ENCODE measurements around the gene TMEM178B.
"Not testable (repeated sequence)": the region's sequence is repeated elsewhere in the genome, so short reads cannot be mapped to it uniquely, and the experiment has no call there.

Gene TMEM178B

GRCh38 chr7:141142058-141142457 is 68.2 kb downstream of the TMEM178B start:
- DNase-seq (ENCODE audit: low read depth in 2 of 3, low spot score in 2 of 3): no peak

DNA sequence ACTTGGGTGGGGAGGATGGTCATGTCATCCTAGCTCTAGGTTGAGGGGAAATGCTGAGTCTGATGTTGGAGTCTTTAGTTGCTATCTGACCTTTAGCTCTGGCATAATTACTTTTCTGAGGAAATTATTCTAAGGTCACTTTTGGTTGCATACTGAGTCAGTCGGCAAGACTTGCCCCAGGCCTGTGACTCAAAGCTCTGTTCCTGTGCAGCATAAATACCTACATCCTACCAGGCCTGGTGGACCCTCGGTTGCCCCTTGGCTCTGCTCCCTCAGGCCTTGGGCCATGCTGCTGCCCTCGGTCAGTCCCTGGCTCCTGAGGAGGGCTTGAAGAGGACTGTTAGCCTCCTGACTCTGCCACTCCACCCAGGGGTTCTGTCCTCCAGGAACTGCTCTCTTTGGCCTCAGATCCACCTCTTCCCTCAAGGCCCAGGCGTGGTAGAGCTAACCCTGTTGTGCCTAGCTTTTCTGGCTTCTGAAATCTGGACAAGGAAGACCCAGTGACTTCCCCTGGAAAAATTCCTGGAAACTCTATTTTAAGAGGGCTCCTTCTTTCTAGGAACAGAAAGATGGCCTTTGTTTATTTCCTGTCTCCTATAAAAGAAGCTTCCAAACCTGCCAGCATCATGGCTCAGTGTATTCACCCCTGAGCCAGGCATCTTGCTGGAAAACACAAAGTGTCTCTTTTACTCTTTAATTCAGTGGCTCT is 71.2 kb downstream of the TMEM178B start:
- DNase-seq (ENCODE audit: low read depth in 2 of 3, low spot score in 2 of 3): no peak

- no peak for DNase-seq (ENCODE audit: low read depth in 2 of 3, low spot score in 2 of 3)
Measured at GRCh38 chr7:141145630-141145982, 71.7 kb downstream of the TMEM178B start.

DNA sequence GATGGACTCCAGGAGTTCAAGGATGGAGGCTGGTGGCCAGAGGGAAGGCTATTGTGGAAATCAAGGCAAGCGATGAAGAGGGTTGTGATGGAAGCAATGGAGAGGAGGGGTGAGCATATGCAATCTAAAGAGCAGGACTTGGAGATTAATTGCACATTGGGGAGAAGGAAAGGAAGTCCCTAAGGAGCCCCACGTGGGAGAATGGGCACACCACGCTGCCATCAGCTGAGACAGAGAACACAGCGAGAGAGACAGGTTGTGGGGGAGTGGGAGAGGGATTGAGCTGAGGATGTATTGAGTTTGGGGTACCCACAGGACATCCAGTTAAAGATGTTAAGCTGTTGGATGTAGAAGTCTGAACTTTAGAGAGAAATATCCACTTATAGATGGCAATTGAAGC is 73.6 kb downstream of the TMEM178B start:
- DNase-seq (ENCODE audit: low read depth in 2 of 3, low spot score in 2 of 3): no peak

GRCh38 chr7:141150465-141150864 is 76.6 kb downstream of the TMEM178B start:
- no peak for DNase-seq (ENCODE audit: low read depth in 2 of 3, low spot score in 2 of 3)

DNA sequence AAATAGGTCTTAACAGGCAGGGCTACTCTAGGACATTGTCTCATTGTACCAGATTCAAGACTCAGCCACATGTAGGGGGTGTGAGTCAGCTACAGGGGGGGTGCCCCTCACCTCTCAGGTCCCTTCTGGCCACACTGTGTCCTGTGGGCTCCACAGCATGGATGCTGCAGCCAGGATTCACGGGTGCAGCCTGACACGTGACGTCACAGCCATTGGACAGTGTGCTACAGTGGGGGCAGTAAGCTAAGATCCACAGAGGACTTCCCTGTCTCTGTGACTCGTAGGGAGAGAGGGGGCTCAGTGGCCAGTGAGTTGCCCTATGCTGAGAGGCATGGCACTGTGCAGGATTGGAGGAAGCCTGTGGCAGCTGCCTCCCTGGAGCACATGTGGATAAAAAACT is 77.9 kb downstream of the TMEM178B start:
- DNase-seq (ENCODE audit: low read depth in 2 of 3, low spot score in 2 of 3): no peak

DNA sequence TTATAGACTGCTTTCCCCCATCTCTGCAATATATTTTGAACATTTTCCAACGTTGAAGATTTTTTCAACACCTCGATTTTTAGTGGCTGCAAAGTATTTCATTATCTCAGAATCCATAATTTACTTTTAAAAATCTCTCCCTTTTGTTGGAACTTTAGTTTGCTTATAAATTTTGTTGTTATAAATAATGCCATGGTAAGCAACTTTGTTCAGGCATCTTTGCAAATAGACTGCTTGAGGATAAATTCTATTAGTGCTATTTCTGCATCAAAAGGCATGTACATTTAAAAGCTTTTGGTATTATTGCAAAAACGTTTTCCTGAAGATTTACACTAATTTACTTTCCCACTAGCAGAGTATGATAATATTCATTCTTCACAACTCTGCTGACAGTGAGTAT is 79.4 kb downstream of the TMEM178B start:
- DNase-seq (ENCODE audit: low read depth in 2 of 3, low spot score in 2 of 3): no peak

DNA sequence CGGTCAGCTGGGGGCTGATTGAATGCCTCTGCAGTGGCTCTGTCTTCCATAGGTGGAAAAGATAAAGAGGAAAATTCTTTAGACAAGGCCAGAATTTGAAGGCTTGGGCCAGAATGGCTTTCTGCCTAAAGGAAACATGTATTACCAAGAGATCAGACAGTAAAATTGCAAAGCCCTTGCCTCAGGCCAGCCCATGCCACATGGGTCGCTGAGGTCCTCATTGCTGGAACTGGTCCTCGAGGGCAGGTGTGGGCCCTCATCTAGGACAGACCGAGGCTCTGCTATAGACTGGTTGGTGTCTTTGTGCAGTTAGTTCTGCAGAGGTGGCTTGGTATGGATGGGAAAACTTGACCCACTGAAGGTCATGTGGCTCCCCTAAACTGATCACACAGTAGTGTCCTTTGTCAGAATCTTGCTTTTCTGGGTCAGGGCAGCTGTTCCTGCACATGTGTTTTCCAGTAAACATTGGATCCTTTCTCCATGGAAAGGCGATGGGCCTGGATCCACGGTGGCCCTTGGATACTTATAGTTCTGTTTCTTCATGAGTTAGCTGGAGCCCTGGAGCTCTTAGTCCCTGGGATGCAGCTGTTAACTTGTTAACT is 80.4 kb downstream of the TMEM178B start:
- DNase-seq (ENCODE audit: low read depth in 2 of 3, low spot score in 2 of 3): no peak

DNA sequence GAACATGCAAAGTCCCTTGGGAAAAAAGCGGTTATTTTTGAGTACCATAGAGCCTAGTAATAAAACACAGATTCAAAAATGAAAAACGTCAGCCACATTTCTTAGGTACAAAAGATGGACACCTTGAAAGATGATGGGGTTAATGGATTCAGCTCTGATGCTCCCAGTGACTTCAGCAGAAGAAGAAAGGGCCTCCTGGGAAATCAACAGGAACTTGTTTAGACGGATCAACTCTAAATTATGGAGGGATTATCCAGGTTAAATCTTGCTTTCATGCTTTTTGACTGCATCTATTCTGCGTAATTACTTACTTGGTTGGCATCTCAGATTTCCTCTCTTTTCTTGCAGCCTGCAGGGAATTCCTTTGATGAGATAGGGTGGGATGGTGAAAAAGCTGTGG is 82.5 kb downstream of the TMEM178B start:
- no peak for DNase-seq (ENCODE audit: low read depth in 2 of 3, low spot score in 2 of 3)

DNA sequence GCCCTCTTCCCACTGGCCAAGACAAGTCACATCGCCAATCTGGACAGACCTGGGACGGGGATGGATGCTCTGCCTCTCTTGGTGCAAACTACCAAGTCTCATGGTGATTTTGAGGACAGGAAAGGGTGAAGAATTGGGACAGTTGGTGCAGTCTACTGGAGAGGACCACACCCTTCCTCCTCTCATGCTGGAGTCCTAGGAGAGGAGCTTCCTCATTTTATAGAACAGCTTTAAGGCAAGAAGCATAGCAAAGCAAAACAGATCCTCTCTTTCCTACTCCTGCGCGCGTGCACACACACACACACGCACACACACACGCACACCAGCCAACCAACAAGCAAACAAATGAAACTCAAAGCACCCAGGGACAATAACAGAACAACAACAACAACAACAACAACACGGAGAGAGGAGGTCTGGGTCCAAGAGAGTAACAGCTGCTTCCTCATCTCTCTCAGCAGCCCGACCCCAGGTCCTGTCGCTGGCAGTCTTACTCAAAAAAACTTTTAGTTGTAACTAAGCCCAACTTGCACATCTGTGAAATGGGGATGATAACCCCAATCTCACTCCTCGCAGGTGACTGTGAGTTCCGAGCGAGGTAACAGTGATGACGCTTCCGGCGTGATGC is 83.4 kb downstream of the TMEM178B start:
- no peak for DNase-seq (ENCODE audit: low read depth in 2 of 3, low spot score in 2 of 3)

DNA sequence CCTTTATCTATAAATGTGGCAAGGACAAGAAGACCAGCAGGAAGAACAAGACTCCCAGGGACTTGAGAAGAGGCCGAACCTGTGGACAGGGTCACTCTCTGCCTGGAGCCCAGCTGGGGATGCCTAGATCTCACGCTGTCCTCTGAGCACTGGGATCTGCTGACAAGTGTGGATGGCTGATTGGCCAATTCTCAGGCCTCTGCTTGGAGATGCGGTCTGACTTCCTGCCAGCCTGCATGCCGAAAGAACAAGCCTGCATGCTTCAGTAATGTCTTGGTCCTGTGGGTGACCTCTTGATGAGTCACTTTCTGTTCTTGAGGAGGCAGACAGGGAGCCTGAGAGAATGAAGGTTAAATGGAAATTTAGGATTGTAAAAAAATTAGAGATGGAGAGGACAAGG is 84.7 kb downstream of the TMEM178B start:
- DNase-seq (ENCODE audit: low read depth in 2 of 3, low spot score in 2 of 3): no peak

GRCh38 chr7:141160246-141160860 is 86.5 kb downstream of the TMEM178B start:
- DNase-seq (ENCODE audit: low read depth in 2 of 3, low spot score in 2 of 3): no peak

- DNase-seq (ENCODE audit: low read depth in 2 of 3, low spot score in 2 of 3): no peak
Measured at GRCh38 chr7:141161550-141162535, 88.0 kb downstream of the TMEM178B start.

DNA sequence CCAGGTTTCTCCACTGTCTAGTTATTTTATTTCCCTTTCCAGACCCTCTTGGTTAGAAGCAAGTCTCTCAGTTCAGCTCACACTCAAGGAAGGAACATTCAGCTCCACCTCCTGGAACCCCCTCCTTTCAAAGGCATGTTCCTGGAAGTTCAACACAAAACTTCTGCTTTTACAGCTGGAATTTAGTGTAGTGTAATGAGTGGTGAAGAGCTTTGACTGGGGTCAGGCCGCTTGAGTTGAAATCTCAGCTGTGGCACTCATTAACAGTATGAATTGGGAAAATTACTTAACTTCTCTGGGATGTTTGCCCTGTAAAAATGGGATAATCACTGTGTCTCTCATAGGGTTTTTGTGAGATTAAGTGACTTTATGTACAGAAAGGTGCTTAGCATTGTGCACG is 91.7 kb downstream of the TMEM178B start:
- no peak for DNase-seq (ENCODE audit: low read depth in 2 of 3, low spot score in 2 of 3)

GRCh38 chr7:141166926-141167325 is 93.1 kb downstream of the TMEM178B start:
- no peak for DNase-seq (ENCODE audit: low read depth in 2 of 3, low spot score in 2 of 3)

DNA sequence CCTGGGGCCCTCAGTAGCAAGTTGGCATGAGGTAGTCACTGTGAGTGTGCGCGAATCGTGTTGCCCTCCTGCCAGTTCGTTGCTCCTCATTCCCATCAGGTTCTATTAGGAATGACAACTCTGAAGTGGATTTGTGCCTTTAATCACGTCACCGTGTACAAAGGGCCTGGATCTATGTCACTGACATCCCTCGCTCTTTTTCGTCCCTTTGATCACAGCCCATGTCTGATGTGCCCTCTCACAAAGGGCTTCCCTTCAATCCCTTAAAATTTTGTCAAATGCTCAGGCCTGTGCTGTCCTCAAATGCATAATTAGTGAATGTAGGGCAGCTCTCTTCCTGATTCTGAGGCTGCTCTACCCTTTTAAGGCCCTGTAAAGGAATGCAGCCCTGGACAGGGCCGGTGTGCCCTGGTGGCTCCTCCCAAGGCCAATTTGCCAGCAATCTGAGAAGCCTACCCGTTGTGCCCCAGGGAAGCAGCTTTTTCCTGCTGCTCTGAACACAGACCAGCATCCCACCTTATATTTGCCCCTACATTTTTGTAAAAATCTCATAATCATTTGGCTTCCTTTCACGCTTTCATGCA is 93.6 kb downstream of the TMEM178B start:
- DNase-seq (ENCODE audit: low read depth in 2 of 3, low spot score in 2 of 3): no peak

DNA sequence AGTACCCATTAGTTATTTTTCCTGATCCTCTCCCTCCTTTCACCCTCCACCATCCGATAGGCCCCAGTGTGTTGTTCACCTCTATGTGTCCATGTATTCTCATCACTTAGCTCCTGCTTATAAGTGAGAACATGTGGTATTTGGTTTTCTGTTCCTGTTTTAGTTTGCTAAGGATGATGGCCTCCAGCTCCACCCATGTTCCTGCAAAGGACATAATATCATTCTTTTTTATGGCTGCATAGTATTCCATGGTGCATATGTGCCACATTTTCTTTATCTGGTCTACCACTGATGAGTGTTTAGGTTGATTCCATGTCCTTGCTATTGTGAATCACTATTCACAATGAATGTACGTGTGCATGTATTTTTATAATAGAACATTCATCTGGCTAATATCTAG is 95.3 kb downstream of the TMEM178B start:
- DNase-seq (ENCODE audit: low read depth in 2 of 3, low spot score in 2 of 3): not testable (repeated sequence)

GRCh38 chr7:141175728-141176127 is 101.9 kb downstream of the TMEM178B start:
- DNase-seq (ENCODE audit: low read depth in 2 of 3, low spot score in 2 of 3): not testable (repeated sequence)

DNA sequence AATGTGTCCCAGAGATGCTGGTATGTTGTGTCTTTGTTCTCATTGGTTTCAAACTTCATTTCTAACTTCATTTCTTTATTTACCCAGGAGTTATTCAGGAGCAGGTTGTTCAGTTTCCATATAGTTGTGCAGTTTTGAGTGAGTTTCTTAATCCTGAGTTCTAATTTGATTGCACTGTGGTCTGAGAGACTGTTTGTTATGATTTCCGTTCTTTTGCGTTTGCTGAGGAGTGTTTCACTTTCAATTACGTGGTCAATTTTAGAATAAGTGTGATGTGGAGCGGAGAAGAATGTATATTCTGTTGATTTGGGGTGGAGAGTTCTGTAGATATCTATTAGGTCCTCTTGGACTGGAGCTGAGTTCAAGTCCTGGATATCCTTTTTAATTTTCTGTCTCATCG is 103.3 kb downstream of the TMEM178B start:
- DNase-seq (ENCODE audit: low read depth in 2 of 3, low spot score in 2 of 3): not testable (repeated sequence)

GRCh38 chr7:141178486-141179135 is 104.7 kb downstream of the TMEM178B start:
- no peak for DNase-seq (ENCODE audit: low read depth in 2 of 3, low spot score in 2 of 3)

All from activated CD8-positive, alpha-beta memory T cell treated with anti-CD3 and anti-CD28 coated beads for 48 hours (primary cell).